Ishikawa (cell line): ENCODE measurements around the gene RBM15.

Experiments
- CEBPB ChIP-seq: IDR thresholded peaks from 2 replicates; pipeline ENCODE4 v1.6.1; 2012
- CREB1 ChIP-seq: IDR thresholded peaks from 2 replicates; pipeline ENCODE4 v1.6.1; 2012; ENCODE audit warnings: low read depth
- EGR1 ChIP-seq: IDR thresholded peaks from 2 replicates; pipeline ENCODE4 v1.6.1; 2012
- EP300 ChIP-seq: IDR thresholded peaks from 2 replicates; pipeline ENCODE4 v1.6.1; 2012; ENCODE audit warnings: borderline replicate concordance
- FOXM1 ChIP-seq: IDR thresholded peaks from 2 replicates; pipeline ENCODE4 v1.6.1; 2012; ENCODE audit warnings: low read depth, borderline replicate concordance
- NFIC ChIP-seq: IDR thresholded peaks from 2 replicates; pipeline ENCODE4 v1.6.1; 2012
- RAD21 ChIP-seq: IDR thresholded peaks from 2 replicates; pipeline ENCODE4 v1.6.1; 2012; ENCODE audit warnings: low read depth
- TAF1 ChIP-seq: IDR thresholded peaks from 2 replicates; pipeline ENCODE4 v1.6.1; 2012; ENCODE audit warnings: low read depth, mild to moderate bottlenecking
- TCF12 ChIP-seq: IDR thresholded peaks from 2 replicates; pipeline ENCODE4 v1.6.1; 2012; ENCODE audit warnings: low read depth
- TEAD4 ChIP-seq: IDR thresholded peaks from 2 replicates; pipeline ENCODE4 v1.6.1; 2012
- YY1 ChIP-seq: IDR thresholded peaks from 2 replicates; pipeline ENCODE4 v1.6.1; 2012; ENCODE audit warnings: low read depth
- ZBTB7A ChIP-seq: IDR thresholded peaks from 2 replicates; pipeline ENCODE4 v1.6.1; 2012; ENCODE audit warnings: low read depth
- TF ChIP-seq, protein P1 (sequence below): IDR thresholded peaks from 2 replicates; pipeline ENCODE4 v1.6.1; 2012; ENCODE audit warnings: low read depth, mild to moderate bottlenecking
- TF ChIP-seq, protein P2 (sequence below): IDR thresholded peaks from 2 replicates; pipeline ENCODE4 v1.6.1; 2012
- TF ChIP-seq, protein P3 (sequence below): IDR thresholded peaks from 2 replicates; pipeline ENCODE4 v1.6.1; 2012

RBM15 gene, protein sequence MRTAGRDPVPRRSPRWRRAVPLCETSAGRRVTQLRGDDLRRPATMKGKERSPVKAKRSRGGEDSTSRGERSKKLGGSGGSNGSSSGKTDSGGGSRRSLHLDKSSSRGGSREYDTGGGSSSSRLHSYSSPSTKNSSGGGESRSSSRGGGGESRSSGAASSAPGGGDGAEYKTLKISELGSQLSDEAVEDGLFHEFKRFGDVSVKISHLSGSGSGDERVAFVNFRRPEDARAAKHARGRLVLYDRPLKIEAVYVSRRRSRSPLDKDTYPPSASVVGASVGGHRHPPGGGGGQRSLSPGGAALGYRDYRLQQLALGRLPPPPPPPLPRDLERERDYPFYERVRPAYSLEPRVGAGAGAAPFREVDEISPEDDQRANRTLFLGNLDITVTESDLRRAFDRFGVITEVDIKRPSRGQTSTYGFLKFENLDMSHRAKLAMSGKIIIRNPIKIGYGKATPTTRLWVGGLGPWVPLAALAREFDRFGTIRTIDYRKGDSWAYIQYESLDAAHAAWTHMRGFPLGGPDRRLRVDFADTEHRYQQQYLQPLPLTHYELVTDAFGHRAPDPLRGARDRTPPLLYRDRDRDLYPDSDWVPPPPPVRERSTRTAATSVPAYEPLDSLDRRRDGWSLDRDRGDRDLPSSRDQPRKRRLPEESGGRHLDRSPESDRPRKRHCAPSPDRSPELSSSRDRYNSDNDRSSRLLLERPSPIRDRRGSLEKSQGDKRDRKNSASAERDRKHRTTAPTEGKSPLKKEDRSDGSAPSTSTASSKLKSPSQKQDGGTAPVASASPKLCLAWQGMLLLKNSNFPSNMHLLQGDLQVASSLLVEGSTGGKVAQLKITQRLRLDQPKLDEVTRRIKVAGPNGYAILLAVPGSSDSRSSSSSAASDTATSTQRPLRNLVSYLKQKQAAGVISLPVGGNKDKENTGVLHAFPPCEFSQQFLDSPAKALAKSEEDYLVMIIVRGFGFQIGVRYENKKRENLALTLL

DNA sequence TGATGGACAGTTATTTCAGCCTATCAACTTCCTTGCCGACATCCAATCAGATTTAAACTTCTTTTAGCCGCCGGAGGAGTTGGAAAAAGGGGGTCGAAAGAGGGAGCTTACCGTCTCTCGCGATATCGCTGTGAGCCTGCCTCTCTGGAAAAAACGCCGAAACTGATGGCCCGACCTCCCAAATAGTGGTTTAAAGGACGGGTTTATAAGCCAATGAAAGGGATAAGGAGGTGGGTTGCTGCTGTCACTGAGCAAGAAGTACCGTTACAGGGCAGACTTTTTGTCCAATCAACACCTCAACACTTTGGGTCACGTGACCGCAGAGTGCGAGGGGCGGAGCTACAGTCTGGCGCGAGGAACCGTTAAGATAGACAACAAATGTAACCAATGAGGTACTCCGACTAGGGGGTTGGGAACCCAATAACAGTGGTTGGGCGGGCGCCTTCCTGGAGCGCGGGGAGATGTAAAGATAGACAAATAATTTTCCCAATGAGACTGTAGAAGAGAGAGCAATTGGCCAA, at the start of gene RBM15:
Gene RBM15 (plus strand): TSS at position 492 of the 521 bp plus-strand sequence. CDS start 29 bp downstream, at position 521.
- TF ChIP-seq EP300 (no peak), NFIC (no peak), CEBPB (no peak), YY1 (no peak), EGR1 (no peak), FOXM1 (0 out of 2 replicates have a peak, but pooled peaks have one; percentile 48), TAF1 (no peak), TEAD4 (no peak), ZBTB7A (no peak)
- TF ChIP-seq, protein P1, sequence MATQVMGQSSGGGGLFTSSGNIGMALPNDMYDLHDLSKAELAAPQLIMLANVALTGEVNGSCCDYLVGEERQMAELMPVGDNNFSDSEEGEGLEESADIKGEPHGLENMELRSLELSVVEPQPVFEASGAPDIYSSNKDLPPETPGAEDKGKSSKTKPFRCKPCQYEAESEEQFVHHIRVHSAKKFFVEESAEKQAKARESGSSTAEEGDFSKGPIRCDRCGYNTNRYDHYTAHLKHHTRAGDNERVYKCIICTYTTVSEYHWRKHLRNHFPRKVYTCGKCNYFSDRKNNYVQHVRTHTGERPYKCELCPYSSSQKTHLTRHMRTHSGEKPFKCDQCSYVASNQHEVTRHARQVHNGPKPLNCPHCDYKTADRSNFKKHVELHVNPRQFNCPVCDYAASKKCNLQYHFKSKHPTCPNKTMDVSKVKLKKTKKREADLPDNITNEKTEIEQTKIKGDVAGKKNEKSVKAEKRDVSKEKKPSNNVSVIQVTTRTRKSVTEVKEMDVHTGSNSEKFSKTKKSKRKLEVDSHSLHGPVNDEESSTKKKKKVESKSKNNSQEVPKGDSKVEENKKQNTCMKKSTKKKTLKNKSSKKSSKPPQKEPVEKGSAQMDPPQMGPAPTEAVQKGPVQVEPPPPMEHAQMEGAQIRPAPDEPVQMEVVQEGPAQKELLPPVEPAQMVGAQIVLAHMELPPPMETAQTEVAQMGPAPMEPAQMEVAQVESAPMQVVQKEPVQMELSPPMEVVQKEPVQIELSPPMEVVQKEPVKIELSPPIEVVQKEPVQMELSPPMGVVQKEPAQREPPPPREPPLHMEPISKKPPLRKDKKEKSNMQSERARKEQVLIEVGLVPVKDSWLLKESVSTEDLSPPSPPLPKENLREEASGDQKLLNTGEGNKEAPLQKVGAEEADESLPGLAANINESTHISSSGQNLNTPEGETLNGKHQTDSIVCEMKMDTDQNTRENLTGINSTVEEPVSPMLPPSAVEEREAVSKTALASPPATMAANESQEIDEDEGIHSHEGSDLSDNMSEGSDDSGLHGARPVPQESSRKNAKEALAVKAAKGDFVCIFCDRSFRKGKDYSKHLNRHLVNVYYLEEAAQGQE, result no peak
- TF ChIP-seq, protein P2, sequence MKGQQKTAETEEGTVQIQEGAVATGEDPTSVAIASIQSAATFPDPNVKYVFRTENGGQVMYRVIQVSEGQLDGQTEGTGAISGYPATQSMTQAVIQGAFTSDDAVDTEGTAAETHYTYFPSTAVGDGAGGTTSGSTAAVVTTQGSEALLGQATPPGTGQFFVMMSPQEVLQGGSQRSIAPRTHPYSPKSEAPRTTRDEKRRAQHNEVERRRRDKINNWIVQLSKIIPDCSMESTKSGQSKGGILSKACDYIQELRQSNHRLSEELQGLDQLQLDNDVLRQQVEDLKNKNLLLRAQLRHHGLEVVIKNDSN, result peak; percentile 97

DNA sequence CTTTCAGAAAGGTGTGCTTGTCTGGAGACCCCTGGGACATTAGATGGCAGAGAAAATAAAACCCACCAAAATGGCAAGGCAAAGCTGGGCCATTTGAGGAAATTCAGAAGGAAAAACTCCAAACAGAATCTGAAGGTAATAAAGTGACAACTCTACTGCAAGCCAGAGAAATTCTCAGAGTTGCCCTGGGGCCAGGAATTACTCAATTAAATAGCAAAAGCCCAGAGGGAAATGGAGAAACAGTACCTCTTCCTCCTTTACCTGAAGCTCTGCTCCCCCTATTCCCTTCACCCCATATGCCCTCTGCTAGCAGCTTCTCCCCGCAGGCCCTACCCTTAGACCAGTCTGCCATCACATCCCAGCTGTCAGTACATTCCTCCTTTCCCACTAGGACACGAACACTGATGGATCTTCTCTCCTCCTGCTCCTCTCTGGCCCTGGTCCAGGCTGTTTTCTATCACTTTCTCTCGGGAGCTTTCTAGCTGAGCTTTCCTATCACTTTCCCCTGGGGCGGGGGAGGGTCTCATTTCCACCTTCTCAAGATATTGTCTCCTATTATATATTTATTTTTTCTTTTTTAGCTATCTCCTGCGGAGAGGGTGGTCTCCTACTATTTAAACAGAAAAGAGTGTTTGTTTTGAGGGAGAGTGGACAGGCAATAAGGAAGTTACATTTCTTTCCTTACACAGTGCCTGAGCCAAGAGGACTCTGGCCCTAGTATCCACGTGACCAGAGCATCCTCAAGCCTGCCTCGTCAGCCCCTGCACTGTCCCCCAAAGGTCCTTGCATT, 47.7 kb upstream of the RBM15 start:
- TF ChIP-seq TCF12 (no peak), YY1 (no peak), EGR1 (no peak), NFIC (no peak), CREB1 (no peak)
- TF ChIP-seq, protein P1, result no peak

DNA sequence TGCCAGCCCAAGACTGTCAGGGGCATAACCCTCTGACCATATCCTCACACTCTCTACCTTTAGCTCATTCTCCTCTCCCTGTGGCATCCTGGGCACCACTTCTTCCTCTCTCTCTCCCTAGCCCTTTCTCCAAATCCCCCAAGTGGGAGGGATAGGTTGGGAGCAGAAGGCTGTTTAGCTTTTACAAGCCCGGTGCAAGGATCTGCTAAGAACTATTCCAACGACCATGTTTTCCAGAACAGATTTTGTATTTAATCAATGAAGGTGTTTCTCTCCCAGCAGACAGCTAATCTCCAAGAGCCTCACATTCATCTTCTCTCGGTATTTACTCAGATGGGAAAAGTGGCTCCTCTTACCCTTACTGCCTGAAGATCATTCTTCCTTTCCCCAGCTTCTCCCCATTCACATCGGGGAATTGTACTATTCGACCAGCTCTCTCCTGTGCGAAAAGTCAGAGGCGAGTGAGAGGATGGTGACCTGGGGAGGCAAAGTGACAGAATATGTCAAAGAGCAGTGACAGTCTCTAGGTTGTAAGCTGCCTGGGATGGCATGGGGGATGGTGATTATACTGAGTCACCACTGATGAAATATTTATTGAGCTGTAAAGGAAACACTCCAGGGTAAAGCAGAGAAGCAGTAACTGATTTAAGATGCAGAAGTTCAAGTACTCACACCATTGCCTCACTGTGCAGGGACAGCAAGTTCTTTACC, 47.0 kb upstream of the RBM15 start:
- TF ChIP-seq CEBPB (no peak), TEAD4 (no peak), TCF12 (no peak), RAD21 (no peak), EP300 (no peak), ZBTB7A (no peak), CREB1 (no peak), EGR1 (no peak), NFIC (no peak), YY1 (no peak)
- TF ChIP-seq, protein P3, sequence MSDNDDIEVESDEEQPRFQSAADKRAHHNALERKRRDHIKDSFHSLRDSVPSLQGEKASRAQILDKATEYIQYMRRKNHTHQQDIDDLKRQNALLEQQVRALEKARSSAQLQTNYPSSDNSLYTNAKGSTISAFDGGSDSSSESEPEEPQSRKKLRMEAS, result no peak
- TF ChIP-seq, protein P1, result no peak
- TF ChIP-seq, protein P2, result no peak
